Bronchial epithelial cell (primary cell): ENCODE data around the gene SCRN2. TPM values are rescaled to one million over a fixed set of nuclear protein-coding genes. Genes with fewer than 3 reads are reported as not detected.

Experiments used
- DNase-seq: peaks from one replicate; pipeline ENCODE4 v3.0.0-alpha.2; 2010; ENCODE audit warnings: low read depth
- FAIRE-seq: peaks from 2 replicates; lab custom pipeline; 2011; peaks lifted over from hg19 to GRCh38; lab: Jason Lieb, UNC
- H3K27me3 ChIP-seq: 2 replicates; pipeline ENCODE4 v1.5.1; 2011; ENCODE audit warnings: low read length; ENCODE audit not compliant: control insufficient read depth, insufficient read depth
- H3K36me3 ChIP-seq: 2 replicates; pipeline ENCODE4 v1.5.1; 2011; ENCODE audit warnings: low read length; ENCODE audit not compliant: control insufficient read depth, insufficient read depth
- H3K4me3 ChIP-seq: 2 replicates; pipeline ENCODE4 v1.5.1; 2011; ENCODE audit warnings: mild to moderate bottlenecking, low read depth, low read length, control low read depth
- CTCF ChIP-seq: IDR thresholded peaks from 2 replicates; pipeline ENCODE4 v1.5.1; 2011; ENCODE audit warnings: mild to moderate bottlenecking, moderate library complexity, low read length, control low read depth, inconsistent platforms; ENCODE audit not compliant: insufficient read depth, severe bottlenecking
- total RNA-seq: library from RNA; depleted of rRNA; stranded (reverse); fragments of >200 nt; gene quantifications from 2 replicates; pipeline ENCODE4 v1.2.1, GENCODE V29; 2014

Gene SCRN2
- total RNA-seq, 1 donor from 2014 or later: 23.7 TPM

GRCh38 chr17:47857551-47858455, 16.7 kb upstream of the SCRN2 start:
- FAIRE-seq: no peak
- no peak for DNase-seq
- Histone ChIP-seq H3K4me3 (no peak overlapping the region), H3K27me3 (peaks cover 14% of the 10 kb centered on the region), H3K36me3 (no peaks in the 10 kb centered on the region)
- TF ChIP-seq CTCF: no peak

- no peak for TF ChIP-seq CTCF
Measured at GRCh38 chr17:47856830-47857229, 15.8 kb upstream of the SCRN2 start.

GRCh38 chr17:47855737-47856136, 14.7 kb upstream of the SCRN2 start:
- DNase-seq (no peak), FAIRE-seq (no peak)
- Histone ChIP-seq H3K27me3 (peaks cover 23% of the 10 kb centered on the region), H3K36me3 (no peaks in the 10 kb centered on the region), H3K4me3 (no peak overlapping the region)
- TF ChIP-seq CTCF: no peak

More at GRCh38 chr17:47856830-47857229, 15.8 kb upstream of the SCRN2 start:
- no peak overlapping the region for H3K4me3 ChIP-seq
- FAIRE-seq (no peak), DNase-seq (no peak)
- H3K27me3 ChIP-seq: peaks cover 21% of the 10 kb centered on the region
- no peaks in the 10 kb centered on the region for H3K36me3 ChIP-seq

- H3K36me3 ChIP-seq: no peaks in the 10 kb centered on the region
Measured at GRCh38 chr17:47853616-47854015, 12.5 kb upstream of the SCRN2 start.

GRCh38 chr17:47852113-47852949, 11.3 kb upstream of the SCRN2 start:
- FAIRE-seq (no peak), DNase-seq (no peak)
- no peaks in the 10 kb centered on the region for H3K36me3 ChIP-seq
- H3K27me3 ChIP-seq: peaks cover 23% of the 10 kb centered on the region
- TF ChIP-seq CTCF: no peak
- H3K4me3 ChIP-seq: no peak overlapping the region

More at GRCh38 chr17:47853616-47854015, 12.5 kb upstream of the SCRN2 start:
- Histone ChIP-seq H3K27me3 (peaks cover 23% of the 10 kb centered on the region), H3K4me3 (no peak overlapping the region)
- no peak for DNase-seq
- FAIRE-seq: no peak
- TF ChIP-seq CTCF: no peak
